Kidney (tissue), 14 donors: ENCODE results near the gene TCF7L1. TPM values are rescaled to one million over a fixed set of nuclear protein-coding genes. Genes with fewer than 3 reads are reported as not detected.

Experiments used
- DNase-seq, 5 donors: peaks; one replicate each; pipeline ENCODE4 v3.0.0-alpha.2; 2013 to 2020
- FAIRE-seq: peaks from 2 replicates; lab custom pipeline; 2012; peaks lifted over from hg19 to GRCh38; lab: Jason Lieb, UNC
- H3K27ac ChIP-seq, 2 donors: one replicate each; pipeline ENCODE4 v1.7.0; 2013; ENCODE audit warnings: low read depth in 2 of 2, low read length in 2 of 2, inconsistent platforms in 1 of 2
- H3K27me3 ChIP-seq: one replicate; pipeline ENCODE4 v1.7.1; 2013; ENCODE audit warnings: low read length, inconsistent platforms; ENCODE audit not compliant: control insufficient read depth, insufficient read depth
- H3K36me3 ChIP-seq, 3 donors: one replicate each; pipeline versions ENCODE4 v1.7.0 to v1.7.1; 2013; ENCODE audit warnings: low read length in 3 of 3, control low read depth in 1 of 3, inconsistent platforms in 1 of 3; ENCODE audit not compliant: insufficient read depth in 3 of 3, control insufficient read depth in 2 of 3
- H3K4me1 ChIP-seq, 3 donors: one replicate each; pipeline versions ENCODE4 v1.7.0 to v1.7.1; 2013; ENCODE audit warnings: low read length in 3 of 3, inconsistent platforms in 1 of 3, low read depth in 1 of 3; ENCODE audit not compliant: control insufficient read depth in 2 of 3, insufficient read depth in 2 of 3
- H3K4me3 ChIP-seq, 3 donors: one replicate each; pipeline versions ENCODE4 v1.7.0 to v1.8.1; 2013; ENCODE audit warnings: low read length in 3 of 3, control low read depth in 1 of 3, inconsistent platforms in 1 of 3
- H3K9ac ChIP-seq, 3 donors: one replicate each; pipeline versions ENCODE4 v1.7.0 to v1.7.1; 2013; ENCODE audit warnings: low read length in 3 of 3, control low read depth in 1 of 3, inconsistent platforms in 1 of 3
- H3K9me3 ChIP-seq, 3 donors: one replicate each; pipeline versions ENCODE4 v1.7.0 to v1.7.1; 2013; ENCODE audit warnings: low read length in 3 of 3, control low read depth in 1 of 3, inconsistent platforms in 1 of 3; ENCODE audit not compliant: control insufficient read depth in 2 of 3, insufficient read depth in 1 of 3
- intact Hi-C: fragments of 100-400 bp; cut with DNase I; formaldehyde crosslinking; loops from one replicate; pipeline ENCODE4 v1.11.1; 2022
- polyA plus RNA-seq: library from polyadenylated mRNA; stranded (reverse); fragments of 350-450 nt; fragmentation: Illumina TruSeq; extraction: RNeasy Lipid Tissue Mini Kit (QIAGEN cat#74804); gene quantifications from one replicate; pipeline ENCODE4 v1.2.3, GENCODE V29; 2014; ENCODE audit warnings: low read depth, low replicate concordance; ENCODE audit not compliant: insufficient read depth
- total RNA-seq: library from RNA; stranded (reverse); fragmentation: NEBNext Ultra II Directional; extraction: Animal tissue kit (Norgen Biotek cat#: 25700); gene quantifications from one replicate; pipeline ENCODE4 v1.2.1, GENCODE V29; 2021
- TF ChIP-seq, protein P1 (sequence below): IDR thresholded peaks from 3 replicates; pipeline ENCODE4 v1.5.1; 2012; ENCODE audit warnings: mild to moderate bottlenecking, moderate library complexity, borderline replicate concordance; ENCODE audit not compliant: insufficient read depth; ENCODE audit errors: extremely low read depth
- donor health status: control.
- donor health status: control.
- donor health status: control.
- donor health status: control.
- donor health status: control.
- donor health status: DM: yes; HTN: yes; CAD: no.
- donor health status: Normal renal cell carcinoma (clear cell type).

TCF7L1 gene
- total and polyA plus RNA-seq, 2 donors from 2014 or later = 10.2 to 12.5 TPM

DNA sequence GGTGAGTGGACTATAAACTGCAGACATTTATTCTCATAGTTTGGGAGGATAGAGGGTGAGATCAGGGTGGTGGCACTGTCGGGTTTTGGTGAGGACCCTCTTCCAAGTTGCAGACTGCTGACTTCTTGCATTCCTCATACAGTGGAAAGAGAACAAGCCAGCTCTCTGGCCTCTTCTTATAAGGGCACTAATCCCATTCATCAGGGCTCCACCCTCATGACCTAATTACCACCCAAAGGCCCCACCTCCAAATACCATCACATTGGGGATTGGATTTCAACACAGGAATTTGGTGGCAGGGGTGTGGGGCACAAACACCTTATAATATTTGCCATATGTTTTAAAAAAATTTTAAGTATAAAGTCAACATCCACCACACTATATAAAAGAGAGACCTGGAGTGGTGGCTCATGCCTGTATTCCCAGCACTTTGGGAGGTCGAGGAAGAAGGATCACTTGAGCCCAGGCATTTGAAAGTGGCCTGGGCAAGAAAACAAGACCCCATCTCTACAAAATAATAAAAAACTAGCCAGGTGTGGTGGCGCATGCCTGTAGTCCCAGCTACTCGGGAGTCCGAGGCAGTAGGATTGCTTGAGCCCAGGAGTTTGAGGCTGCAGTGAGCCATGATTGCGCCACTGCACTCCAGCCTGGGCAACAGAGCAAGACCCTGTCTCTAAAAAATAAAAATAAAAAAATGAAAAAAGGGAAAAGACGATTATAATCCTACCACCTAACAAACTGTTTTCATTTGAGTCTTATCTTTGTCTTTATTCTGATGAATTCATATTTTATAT, 44.0 kb downstream of the TCF7L1 start:
- intact Hi-C loops = no loop called here
- Histone ChIP-seq H3K9ac (no peak overlapping the region), H3K9me3 (no peaks in the 10 kb centered on the region), H3K4me1 (peaks cover 10 to 25% (median 21%) of the 10 kb centered on the region in 3 donors), H3K4me3 (no peak overlapping the region), H3K27ac (no peak overlapping the region), H3K36me3 (no peaks in the 10 kb centered on the region), H3K27me3 (no peaks in the 10 kb centered on the region)
- DNase-seq (no peak), FAIRE-seq (no peak)
- TF ChIP-seq, protein P1, sequence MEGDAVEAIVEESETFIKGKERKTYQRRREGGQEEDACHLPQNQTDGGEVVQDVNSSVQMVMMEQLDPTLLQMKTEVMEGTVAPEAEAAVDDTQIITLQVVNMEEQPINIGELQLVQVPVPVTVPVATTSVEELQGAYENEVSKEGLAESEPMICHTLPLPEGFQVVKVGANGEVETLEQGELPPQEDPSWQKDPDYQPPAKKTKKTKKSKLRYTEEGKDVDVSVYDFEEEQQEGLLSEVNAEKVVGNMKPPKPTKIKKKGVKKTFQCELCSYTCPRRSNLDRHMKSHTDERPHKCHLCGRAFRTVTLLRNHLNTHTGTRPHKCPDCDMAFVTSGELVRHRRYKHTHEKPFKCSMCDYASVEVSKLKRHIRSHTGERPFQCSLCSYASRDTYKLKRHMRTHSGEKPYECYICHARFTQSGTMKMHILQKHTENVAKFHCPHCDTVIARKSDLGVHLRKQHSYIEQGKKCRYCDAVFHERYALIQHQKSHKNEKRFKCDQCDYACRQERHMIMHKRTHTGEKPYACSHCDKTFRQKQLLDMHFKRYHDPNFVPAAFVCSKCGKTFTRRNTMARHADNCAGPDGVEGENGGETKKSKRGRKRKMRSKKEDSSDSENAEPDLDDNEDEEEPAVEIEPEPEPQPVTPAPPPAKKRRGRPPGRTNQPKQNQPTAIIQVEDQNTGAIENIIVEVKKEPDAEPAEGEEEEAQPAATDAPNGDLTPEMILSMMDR = no peak

DNA sequence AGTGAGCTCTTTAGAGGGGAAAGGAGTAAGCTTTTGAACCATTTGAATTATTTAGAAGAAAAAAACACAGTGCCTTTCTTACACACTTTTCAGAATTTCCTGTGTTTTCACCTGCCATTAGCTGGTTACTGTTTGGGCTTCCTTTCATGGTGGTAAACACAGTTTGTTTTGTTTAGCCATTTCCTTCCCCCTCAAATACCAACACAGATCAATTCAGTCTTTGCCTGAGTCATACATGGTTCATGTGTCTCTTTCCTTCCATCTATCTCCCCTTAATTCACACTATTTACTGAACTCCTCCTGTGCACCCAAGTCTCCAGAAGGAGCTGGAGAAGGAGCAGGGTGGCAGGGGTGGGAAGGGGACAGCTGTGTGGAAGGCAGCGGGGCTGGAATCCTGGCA, 45.0 kb downstream of the TCF7L1 start:
- Histone ChIP-seq H3K4me1 (peaks cover 10 to 25% (median 21%) of the 10 kb centered on the region in 3 donors), H3K4me3 (no peak overlapping the region), H3K36me3 (no peaks in the 10 kb centered on the region), H3K9me3 (no peaks in the 10 kb centered on the region), H3K27me3 (no peaks in the 10 kb centered on the region), H3K9ac (no peak overlapping the region), H3K27ac (no peak overlapping the region)
- no peak for FAIRE-seq
- TF ChIP-seq, protein P1 = no peak
- intact Hi-C loops = no loop called here
- DNase-seq = no peak

- Histone ChIP-seq H3K27me3 (no peaks in the 10 kb centered on the region), H3K4me1 (peaks cover 10 to 25% (median 21%) of the 10 kb centered on the region in 3 donors), H3K9ac (no peak overlapping the region), H3K27ac (no peak overlapping the region), H3K9me3 (no peaks in the 10 kb centered on the region), H3K4me3 (no peak overlapping the region), H3K36me3 (no peaks in the 10 kb centered on the region)
- DNase-seq (no peak), FAIRE-seq (no peak)
- intact Hi-C loops = no loop called here
- TF ChIP-seq, protein P1 = no peak
Observed at GRCh38 chr2:85178980-85179411, 45.8 kb downstream of the TCF7L1 start.
